ENCODE data around the gene GPR132.

DNA sequence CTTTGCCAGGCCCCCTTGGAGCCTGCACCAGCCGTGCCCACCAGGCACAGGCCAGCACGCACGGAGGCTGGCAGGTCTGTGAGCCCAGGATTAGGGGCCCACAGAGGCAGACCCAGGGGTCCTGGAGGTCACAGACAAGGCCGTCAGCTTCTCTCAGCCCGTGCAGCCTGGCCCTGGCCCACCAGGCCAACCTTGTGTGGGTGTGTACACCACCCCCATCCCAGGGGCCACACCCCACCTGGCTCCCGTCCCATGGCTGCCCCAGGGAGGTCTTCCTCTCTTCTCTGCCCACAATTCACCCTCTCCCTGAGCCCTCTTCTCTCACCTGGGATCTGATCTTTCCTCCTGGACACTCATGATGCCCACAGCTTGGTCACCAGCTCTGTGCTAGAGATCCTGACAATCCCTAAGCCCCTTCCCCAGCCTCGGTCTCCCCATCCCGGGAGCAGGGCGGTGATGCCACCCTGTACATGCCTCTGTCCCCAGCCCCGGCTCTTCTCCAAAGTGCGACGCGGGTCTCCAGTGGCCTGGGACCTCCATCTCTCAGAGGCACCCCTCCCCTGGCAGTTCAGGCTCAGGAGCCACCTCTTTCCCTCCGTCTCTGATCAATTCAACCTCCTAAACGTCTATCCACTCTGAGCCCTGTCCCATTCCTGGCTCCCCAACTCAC, 31.1 kb upstream of the GPR132 start:
- TF ChIP-seq EZH2phosphoT487 (IDR thresholded peaks at IDR 0.05; ENCODE audit: borderline replicate concordance) (no peak), ZFX (IDR thresholded peaks at IDR 0.05) (no peak), ZNF274 (IDR thresholded peaks at IDR 0.05; ENCODE audit: low read depth, low read length) (no peak), JUND (IDR thresholded peaks at IDR 0.05) (no peak), YY1 (IDR thresholded peaks at IDR 0.05; ENCODE audit: extremely low read depth, insufficient replicate concordance, low read depth, low read length) (no peak), POLR2AphosphoS5 (IDR thresholded peaks at IDR 0.05; ENCODE audit: low read depth, low read length) (no peak), SIN3A (IDR thresholded peaks at IDR 0.05; ENCODE audit: low read depth) (no peak), CEBPB (IDR thresholded peaks at IDR 0.05; ENCODE audit: low read depth) (no peak), POLR2A (IDR thresholded peaks at IDR 0.05; ENCODE audit: borderline replicate concordance, extremely low read depth, insufficient read depth, insufficient read length) (no peak)
- TF ChIP-seq, protein P1, sequence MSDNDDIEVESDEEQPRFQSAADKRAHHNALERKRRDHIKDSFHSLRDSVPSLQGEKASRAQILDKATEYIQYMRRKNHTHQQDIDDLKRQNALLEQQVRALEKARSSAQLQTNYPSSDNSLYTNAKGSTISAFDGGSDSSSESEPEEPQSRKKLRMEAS (IDR thresholded peaks at IDR 0.05), result no peak
- TF ChIP-seq, protein P2, sequence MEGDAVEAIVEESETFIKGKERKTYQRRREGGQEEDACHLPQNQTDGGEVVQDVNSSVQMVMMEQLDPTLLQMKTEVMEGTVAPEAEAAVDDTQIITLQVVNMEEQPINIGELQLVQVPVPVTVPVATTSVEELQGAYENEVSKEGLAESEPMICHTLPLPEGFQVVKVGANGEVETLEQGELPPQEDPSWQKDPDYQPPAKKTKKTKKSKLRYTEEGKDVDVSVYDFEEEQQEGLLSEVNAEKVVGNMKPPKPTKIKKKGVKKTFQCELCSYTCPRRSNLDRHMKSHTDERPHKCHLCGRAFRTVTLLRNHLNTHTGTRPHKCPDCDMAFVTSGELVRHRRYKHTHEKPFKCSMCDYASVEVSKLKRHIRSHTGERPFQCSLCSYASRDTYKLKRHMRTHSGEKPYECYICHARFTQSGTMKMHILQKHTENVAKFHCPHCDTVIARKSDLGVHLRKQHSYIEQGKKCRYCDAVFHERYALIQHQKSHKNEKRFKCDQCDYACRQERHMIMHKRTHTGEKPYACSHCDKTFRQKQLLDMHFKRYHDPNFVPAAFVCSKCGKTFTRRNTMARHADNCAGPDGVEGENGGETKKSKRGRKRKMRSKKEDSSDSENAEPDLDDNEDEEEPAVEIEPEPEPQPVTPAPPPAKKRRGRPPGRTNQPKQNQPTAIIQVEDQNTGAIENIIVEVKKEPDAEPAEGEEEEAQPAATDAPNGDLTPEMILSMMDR (IDR thresholded peaks at IDR 0.05 in 2 of 3, conservative IDR thresholded peaks at IDR 0.05 in 1 of 3; ENCODE audit: borderline replicate concordance in 1 of 3, insufficient read depth in 1 of 3, low read depth in 2 of 3, low read length in 2 of 3), result no peak
- TF ChIP-seq, protein P3, sequence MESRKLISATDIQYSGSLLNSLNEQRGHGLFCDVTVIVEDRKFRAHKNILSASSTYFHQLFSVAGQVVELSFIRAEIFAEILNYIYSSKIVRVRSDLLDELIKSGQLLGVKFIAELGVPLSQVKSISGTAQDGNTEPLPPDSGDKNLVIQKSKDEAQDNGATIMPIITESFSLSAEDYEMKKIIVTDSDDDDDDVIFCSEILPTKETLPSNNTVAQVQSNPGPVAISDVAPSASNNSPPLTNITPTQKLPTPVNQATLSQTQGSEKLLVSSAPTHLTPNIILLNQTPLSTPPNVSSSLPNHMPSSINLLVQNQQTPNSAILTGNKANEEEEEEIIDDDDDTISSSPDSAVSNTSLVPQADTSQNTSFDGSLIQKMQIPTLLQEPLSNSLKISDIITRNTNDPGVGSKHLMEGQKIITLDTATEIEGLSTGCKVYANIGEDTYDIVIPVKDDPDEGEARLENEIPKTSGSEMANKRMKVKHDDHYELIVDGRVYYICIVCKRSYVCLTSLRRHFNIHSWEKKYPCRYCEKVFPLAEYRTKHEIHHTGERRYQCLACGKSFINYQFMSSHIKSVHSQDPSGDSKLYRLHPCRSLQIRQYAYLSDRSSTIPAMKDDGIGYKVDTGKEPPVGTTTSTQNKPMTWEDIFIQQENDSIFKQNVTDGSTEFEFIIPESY (IDR thresholded peaks at IDR 0.05; ENCODE audit: extremely low read depth, insufficient replicate concordance, low read length), result no peak
